GM15510 (cell line): ENCODE measurements around the gene ATRN.

ENCODE experiments used
- POLR2A ChIP-seq: IDR thresholded peaks from 3 replicates; pipeline ENCODE4 v1.6.1; 2011; ENCODE audit warnings: borderline replicate concordance; ENCODE audit not compliant: insufficient read length; ENCODE audit errors: extremely low read depth

Gene ATRN

DNA sequence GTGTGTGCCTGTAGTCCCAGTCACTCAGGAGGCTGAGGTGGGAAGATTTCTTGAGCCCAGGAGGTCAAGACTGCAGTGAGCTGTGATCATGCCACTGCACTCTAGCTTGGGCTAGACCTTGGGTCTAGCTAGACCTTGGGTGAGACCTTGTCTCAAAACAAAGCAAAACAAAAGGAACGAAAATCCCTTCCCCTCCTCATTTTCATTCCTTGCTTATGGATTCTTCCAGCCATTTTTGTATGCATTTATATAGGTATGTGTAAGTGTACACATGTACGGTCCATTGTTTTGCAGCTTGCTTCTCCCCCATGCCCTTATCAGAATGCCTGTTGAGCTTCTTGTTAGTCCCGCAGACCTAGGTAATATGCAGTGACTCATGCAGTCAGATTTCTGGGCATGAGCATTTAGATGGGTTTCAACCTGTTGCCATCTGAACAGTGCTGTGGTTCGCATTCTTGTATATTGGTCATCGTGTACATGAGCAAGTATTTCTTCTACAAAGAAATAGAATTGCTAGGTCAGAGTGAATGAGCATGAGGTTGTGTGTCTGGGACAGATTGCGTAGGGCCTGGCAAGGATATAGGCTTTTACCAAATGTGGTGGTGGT is 73.2 kb downstream of the ATRN start:
- TF ChIP-seq POLR2A = no peak

DNA sequence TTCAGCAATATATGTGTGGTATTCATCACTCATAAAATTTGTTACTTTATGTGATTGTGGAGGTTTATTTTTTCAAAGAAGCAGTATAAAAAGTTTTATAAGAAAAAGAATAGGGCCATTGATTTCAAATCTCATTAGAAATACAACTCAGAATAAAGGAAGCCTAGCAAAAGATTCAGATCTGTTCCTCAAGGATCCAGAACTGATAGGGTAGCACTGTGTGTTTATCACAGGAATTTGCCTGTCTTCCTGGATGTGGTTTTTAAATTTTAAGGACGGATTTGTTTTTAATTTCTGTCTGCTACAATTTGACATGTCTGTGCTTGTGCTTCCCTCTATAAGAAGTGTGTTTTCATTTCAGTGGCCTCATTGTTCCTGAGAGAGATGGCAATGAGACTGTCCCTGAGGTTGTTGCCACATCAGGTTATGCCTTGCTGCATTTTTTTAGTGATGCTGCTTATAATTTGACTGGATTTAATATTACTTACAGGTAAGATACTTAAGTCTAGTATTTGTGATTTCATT is 74.6 kb downstream of the ATRN start:
- no peak for TF ChIP-seq POLR2A

DNA sequence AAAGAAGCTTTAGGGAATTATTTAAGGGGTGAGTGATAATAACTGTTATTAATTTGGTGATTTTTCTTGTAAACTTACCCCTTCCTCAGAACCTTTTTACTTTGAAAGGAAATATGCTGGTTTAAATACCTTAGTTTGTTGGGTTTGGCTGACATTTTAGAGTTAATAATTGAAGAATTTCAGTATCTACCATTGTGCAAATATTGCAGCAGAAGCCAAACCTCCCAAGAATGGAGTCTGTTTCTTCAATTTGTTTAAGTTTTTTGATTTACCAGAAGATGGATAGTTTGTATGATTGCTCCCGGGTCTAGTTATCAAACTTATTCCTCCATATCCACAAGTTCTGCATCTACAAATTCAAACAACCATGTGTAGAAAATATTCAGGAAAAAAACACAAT is 77.1 kb downstream of the ATRN start:
- no peak for TF ChIP-seq POLR2A

DNA sequence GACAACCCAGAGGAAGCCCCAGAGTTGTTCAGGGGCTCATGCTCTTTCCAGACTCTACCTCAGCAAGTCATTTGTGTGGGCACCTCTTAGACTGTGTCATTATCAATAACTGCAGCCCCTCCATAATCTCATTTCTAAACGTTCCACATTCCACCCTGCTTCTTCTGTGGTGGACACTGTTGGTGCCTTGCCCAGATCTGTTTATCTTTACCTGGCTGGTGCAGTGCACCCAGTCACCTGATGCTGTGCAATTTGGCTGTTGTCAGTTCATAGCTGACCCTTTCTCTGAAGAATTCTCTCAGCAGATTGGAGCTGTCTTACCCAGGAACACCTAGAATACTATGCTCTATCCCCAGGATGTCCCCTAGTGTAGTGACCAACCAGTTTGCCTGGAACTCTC is 80.0 kb downstream of the ATRN start:
- TF ChIP-seq POLR2A = no peak

DNA sequence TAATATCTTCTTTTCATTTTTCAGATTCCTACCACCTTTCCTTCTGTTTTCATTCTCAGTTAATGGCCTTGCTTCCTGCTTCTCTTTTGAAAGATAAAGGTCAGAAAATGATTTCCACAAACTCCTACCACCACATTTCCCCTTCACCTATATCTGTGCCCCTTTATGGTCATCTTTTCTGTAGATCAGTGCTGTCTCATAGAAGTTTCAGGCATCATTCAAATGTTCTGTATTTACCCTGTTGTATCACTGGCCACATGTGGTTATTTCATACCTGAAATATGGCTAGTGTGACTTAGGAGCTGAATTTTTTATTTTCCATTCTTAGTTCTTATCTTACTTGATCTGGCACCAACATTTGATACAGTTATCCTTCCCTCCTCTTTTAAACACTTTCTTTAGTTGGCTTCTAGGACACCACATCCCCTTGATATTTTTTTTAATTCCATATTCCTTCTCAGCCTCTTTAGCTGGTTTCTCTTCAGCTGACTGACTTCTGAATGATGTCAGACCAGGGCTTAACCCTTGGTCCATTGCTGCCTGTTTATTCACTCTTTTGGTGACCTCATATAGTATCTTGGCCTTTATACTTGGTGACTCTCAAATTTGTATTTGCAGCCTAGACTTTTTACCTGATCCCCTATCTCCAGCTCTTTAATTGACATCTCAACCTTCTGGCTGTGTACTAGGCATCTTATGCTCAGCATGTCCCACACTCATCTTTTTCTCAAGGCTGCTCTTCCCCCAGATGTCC is 81.0 kb downstream of the ATRN start:
- no peak for TF ChIP-seq POLR2A

DNA sequence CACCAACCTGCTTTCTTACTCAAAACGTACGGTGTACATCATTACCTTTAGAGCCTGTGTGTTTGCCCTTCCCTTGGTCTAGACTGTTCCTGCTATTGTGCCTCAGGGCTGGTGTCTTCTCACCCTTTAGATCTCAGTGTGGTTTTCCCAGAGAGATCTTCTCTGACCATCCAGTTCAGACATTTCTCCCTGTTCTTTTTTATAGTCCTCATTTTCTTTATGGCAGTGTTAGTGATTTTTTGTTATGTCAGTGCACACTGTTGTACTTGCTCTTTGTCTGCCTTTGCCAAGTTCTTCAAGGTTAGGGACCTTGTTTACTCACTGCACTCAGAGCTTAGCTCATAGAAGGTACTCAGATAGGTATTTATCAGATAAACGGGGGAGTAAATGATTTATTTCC is 82.8 kb downstream of the ATRN start:
- TF ChIP-seq POLR2A = no peak

DNA sequence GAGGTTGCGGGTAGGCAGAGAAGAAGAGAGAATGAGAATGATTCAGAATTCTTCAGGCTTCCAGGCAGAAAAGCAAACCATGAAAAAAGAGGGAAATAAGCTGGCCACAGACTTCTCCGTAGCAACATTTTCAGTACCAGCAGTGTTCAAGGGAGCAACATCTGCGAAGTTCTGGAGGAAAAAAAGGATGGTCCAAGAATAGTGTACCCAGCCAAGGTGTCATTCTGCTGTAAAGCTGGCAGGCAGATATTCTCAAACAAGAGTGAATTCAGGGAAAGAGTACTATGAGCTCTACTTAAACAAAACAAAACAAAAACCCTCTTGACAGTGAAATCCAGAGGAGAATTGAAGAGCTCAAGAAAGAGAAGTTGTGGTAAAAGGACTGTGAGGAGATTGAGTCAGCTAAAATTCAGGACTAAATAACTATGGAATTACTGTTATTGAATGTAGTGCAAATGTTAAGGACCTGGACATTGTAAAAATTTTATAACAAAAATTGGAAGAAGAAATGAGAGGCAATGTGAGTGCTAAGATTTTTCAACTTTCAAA is 86.5 kb downstream of the ATRN start:
- no peak for TF ChIP-seq POLR2A

DNA sequence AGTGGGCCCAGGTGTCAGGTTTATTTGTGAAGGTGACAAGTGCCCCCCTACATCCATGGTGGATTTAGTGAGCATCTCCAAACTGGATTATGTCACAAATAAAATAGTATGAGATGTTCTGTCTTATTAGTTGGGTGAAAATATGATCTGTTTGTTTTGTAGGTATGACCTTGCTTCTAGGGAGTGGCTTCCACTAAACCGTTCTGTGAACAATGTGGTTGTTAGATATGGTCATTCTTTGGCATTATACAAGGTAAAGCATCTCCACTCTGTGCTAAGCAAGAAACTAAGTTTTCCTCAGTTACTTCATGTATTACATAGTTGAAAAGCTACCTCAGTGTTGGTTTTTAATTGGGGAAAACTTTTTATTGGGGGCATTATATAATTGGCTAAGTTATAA is 88.4 kb downstream of the ATRN start:
- TF ChIP-seq POLR2A = no peak

DNA sequence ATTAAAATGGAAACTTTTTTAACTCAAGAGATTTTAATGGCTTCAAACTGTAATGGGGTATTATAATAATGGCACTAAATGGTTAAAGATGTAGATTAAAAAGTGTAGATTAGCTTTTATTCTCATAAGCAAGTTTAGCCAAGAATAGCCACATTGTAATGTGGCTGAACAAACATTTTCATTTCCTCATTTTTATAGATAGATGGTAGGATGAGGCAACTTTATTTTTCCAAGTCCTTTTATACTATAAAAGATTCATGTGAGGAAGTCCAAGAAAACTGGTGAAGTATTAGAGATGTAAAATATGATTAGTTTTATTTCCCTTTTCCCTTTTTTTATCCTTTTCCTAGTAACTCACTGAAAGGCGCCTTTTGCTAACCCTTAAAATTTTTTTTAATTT is 88.8 kb downstream of the ATRN start:
- TF ChIP-seq POLR2A = no peak

DNA sequence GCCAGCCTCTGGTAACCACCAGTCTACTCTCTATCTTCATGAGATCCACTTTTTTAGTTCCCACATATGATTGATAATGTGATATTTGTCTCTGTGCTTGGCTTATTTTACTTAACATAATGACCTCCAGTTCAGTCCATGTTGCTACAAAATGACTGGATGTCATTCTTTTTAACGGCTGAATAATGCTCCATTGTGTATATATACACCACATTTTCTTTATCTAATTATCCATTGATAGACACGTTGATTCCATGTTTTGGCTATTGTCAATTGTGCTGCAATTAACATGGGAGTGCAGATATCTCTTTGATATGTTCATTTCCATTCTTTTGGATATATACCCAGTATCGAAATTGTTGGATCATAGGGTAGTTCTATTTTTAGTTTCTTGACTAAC is 89.3 kb downstream of the ATRN start:
- no peak for TF ChIP-seq POLR2A

DNA sequence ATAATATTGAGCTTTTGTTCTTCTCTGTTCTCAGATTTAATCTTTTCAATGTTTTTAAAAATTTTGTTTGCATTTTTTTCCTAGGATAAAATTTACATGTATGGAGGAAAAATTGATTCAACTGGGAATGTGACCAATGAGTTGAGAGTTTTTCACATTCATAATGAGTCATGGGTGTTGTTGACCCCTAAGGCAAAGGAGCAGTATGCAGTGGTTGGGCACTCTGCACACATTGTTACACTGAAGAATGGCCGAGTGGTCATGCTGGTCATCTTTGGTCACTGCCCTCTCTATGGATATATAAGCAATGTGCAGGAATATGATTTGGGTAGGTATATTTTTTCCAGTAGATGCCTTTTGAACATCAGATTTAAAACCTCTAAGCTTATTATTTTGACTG is 89.8 kb downstream of the ATRN start:
- TF ChIP-seq POLR2A = no peak

DNA sequence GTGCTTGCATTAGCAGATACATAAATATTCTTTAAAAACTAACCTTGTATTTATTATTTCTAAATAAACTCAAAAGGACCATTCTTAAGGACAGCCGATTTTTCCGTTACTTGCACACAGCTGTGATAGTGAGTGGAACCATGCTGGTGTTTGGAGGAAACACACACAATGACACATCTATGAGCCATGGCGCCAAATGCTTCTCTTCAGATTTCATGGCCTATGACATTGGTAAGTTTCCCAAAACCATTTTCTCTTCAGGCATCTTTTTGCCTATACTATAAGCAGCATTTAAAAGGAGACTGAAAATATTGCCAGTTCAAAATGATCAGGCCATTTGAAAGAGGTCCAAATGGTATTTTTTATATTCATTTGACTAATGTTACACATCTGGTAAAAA is 92.3 kb downstream of the ATRN start:
- TF ChIP-seq POLR2A = no peak

DNA sequence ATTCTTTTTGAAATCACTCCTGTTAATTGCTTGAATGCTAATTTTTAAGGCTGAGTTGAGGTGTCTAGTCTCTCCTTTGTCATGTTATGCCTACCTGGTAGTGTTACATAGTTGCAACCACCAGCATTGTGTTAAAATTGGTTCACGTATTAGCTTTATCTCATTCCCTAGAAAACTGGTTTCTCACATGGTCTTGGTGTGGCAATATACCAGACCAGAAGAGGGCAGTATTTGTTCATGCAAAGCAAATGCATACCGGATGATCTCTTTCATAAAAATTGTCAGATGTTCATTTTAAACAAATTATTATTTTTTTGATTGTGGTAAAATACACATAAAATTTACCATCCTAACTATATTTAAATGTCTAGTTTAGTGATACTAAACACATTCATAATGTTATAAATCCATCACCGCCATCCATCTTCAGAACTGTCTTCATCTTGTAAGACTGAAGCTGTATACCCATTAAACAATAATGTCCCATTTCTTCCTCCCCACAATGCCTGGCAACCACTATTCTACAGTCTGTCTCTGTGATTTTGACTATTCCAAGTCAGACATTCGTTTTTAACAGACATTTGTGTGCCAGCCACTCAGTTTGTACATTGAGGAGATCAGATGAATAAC is 92.8 kb downstream of the ATRN start:
- TF ChIP-seq POLR2A = no peak

DNA sequence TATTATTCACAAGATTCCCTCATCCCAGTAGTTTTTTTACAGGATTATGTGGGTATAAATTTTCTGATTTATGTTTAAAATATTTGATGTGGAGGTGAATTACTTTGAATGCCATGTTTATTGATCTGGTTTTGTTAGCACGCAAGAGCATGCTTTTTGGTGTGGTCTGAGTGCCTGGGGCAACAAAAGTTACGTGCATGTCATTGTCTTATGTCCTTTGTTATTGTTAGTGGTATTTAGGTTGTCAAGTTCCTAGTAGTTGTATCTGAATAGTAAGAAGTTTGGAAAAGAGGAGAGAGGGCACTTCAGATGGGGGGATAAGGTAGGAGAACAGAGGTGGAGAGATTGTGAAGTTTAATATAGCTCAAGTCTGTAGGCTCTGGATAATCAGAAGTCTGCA is 95.0 kb downstream of the ATRN start:
- TF ChIP-seq POLR2A = no peak

DNA sequence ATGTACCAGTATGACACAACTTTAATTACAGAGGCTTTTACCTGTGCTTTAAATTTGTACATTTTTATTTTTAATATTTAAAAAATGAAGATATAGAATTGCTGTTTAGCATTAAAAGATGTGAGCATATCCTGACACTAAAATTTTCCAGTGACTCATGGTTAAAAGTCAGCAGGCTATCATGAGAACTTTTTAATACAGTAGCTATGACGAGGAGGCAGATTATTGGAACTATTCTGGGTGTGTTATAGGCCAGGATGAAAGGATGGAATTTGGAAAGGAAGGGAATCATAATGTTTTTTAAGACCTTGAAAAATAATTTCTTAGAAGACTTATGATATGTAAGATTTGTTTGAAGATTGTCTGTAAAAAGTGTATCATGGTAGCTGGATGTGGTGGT is 101.3 kb downstream of the ATRN start:
- TF ChIP-seq POLR2A = no peak
